SKM-1 (cell line): Measurements from ENCODE around the gene SMIM31.

Source experiments
- DNase-seq: peaks from one replicate; lab custom pipeline; 2025; ENCODE audit not compliant: unreplicated experiment; lab: John Stamatoyannopoulos, UW

The SMIM31 gene

DNA sequence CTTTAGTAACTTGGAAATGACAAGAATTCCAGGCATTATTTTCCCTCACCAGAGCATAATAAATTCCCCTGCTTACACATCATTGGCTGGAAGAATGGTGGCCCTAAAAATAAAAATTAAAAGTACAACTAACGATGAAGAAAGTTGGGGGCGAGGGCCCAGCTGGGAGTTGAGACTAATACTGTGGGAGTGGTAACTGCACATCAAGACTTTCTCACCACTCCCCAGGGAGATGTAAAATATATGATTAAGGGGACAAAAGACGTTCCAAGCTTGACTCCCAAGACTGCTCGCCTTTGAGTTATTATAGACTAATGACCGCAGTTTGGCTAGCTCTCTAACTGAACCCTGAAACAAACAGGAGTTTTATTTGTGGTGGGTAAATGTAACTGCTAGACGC lies 30.0 kb downstream of the SMIM31 start:
- no peak for DNase-seq

DNA sequence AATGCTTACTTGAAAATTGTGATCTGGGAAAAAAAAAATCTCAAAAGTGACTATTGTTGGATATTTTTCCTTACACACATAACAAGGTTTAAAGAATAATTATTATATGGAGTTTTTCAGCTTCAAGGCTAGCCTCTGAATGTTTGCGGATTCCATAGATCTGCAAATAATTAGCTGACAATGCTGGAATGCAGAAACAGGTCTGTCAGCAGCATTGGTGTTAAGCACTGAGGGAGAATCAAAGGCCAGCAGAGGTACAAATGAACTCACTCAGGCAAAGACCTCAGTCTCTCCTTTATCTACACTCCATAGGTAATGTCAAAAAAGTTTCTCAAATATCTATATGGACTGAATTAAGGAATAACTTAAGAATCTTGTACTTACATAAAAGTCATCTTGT lies 35.1 kb downstream of the SMIM31 start:
- no peak for DNase-seq

DNA sequence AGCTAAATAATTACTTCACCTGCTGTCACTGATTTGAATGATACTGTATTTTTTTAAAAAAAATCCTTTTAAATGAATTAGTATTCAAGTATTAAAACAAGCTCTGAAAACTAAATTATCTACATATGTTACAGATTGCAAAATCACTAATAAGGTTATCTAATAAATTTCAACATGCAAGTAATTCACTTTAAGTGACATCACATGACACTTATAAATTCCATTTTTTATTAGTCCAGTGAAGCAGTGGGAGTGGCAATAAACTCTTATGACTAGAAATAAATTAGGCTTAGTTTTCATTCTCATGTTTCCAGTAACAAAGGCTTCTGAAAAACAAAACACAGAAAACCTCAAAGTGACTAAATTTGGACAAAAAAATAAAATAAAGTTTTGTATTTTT lies 36.3 kb downstream of the SMIM31 start:
- DNase-seq = no peak

DNA sequence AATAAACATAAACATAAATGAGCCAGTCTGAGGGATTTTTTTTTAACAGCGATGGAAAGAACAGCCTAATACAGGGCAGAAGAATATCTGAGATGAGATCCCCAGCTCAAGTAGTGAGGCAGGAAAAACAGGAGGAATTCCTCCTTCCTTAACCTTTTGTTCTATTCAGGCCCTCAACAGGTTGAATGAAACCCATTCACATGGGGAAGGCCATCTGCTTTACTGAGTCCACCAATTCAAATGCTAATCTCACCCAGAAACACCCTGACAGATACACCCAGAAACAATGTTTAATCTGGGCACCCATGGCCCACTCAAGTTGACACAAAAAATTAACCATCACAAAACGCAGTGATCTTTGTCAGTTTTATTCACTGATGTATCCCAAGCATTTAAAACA lies 45.5 kb downstream of the SMIM31 start:
- DNase-seq = no peak

DNA sequence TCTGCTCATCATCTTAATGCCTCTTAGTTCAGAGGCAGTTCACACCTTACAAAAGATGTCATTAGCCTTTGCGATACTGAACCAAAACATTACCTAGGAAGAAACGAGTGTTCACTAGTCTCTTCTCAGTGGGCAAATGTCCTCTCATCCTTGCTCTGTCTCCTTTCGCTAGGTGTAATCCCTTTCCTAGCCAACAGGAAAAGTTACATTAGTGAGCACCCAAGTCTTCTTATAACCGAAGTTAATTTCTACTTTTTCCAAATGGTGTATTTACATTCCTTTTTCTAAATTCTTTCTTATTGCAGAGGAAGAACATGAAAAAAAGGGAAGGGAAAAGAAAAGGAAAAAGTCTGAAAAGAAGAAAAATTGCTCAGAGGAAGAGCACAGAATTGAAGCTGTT lies 46.9 kb downstream of the SMIM31 start:
- DNase-seq = no peak

DNA sequence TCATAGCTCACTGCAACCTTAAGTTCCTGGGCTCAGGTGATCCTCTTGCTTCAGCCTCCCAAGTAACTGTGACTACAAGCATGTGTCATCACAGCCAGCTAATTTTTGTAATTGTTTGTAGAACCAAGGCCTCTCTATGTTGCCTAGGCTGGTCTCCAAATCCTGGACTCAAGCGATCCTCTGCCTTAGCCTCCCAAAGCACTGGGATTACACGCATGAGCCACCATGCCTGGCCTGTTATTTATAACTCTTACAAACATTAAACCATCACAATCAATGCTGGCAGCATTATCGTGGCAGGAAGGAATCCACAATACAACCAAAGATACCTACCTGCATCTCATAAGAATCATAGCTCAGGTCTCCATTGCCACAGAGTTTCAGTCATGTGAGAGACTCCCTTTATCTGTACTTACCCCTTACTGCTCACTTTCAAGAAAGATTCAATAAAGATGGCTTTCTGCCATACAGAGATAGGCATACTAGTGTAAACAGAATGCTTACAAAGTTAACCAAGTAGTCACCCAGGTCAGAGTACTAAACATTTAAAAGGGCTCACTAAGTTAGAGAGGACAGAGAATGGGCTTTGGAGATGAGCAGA lies 48.5 kb downstream of the SMIM31 start:
- DNase-seq = no peak

DNA sequence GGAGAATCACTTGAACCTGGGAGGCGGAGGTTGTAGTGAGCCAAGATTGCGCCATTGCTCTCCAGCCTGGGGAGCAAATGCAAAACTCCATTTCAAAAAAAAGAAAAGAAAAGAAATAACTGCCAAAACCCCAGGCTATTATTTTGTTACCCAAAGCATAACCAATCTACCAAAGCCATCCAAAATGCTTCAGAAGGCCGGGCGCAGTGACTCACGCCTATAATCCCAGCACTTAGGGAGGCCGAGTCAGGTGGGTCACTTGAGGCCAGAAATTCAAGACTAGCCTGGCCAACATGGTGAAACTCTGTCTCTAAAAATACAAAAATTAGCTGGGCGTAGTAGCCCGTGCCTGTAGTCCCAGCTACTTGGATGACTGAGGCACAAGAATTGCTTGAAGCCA lies 49.8 kb downstream of the SMIM31 start:
- no peak for DNase-seq

DNA sequence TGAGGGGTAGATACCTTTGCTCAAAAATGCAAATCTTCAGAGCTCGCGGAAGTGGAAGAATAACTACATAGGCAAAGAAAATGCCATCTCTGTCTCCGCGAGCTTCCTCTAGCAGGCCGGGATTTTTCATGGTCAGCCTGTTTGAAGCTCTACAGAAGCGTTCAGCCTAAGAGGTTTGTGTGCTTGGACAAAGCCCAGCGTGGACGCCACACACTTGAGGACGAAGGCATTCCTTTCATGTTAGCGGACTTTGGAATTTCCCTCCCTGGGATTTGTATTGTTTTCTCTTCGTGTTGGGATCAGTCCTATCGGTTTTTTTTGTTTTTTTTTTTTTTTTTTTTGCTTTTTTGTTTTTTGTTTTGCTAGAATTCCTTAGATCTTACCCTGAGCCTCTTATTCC lies 53.7 kb downstream of the SMIM31 start:
- DNase-seq = no peak

DNA sequence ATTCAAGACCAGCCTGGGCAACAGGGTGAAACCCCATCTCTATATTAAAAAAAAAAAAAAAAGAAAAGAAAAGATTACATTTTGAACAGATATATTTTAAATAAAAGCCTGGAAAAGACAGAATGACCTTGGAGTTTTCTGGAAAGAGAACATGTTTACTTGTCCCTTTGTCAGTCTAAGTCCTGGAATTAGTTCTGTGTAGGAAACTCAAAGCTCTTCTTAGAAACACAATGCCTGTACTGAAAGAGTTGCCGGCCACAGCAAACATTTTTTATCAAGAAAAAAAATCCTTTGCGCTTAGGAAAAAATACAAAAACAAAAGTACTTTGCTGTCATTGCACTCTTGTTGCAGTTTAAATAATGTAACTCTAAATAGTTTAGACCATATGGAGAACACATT lies 59.6 kb downstream of the SMIM31 start:
- no peak for DNase-seq

DNA sequence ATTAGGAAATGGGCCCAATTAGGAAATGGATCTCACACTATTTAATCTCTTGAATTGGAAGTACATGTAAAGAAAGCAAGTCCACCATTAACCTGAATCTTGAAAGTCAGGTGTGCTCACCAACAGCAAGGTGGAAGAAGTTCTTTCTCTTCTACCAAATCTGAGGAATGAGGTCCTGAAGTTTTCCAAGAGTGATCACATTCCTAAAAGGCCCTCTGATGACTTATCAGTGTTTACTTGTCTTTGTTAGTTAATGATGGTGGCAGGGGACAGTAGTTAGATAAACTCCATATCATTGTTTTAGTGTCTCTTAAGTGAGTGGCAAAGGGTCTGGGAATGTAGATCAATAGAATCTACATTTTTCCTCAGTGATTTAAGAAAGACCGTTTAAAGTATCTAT lies 61.8 kb downstream of the SMIM31 start:
- DNase-seq = no peak

DNA sequence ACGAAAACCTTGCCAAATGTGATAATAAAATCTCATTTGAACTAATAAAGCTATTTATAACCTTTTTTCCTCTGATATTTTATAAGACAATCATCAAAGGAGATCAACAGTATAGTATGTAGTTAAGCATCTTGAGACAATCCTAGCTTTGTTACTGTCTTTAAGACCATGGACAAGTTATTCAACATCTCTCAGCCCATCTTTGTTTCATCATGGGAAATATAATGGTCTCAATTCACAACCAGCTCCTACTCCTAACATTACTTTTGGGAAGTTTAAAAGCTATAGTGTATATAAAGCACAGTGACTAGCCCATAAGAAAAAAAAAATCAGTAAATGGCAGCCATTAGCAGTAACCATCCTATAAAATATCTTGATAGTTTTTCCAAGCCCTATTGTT lies 65.4 kb downstream of the SMIM31 start:
- no peak for DNase-seq

DNA sequence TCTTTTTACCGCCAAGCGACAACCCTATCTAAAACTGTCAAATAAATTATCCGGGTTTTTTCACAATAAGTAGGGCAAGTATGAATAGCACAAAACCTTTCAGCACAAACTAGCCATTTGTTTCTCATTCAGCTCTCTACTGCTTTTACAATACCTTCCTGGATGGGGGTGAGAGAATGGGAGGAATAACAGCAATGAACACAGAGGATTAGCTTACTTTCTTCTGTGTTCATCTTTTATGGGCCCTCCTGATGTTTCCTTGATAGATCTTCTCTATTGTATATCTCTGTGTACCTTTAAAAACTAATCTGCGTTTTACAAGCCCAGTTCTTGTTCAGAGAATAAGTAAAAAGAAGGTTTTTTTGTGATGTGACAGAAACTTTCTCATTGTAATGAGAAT lies 67.8 kb downstream of the SMIM31 start:
- DNase-seq = no peak

DNA sequence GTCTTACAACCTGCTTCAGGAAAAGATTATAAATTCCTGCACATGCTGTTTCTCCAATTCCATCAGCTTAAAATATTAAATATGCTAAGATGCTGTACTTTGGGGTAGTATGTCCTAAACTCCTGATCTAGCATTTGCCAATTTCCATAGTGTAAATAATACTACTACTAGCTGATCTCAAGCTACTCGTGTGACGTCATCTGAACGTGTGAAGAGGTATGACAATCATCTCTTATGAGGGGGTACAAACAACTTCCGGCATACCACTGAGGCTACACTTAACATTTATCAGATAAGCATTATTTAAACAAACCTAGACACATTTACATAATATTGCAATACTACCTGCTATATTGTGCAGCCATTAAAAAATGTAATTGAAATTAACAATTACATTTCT lies 70.7 kb downstream of the SMIM31 start:
- DNase-seq = no peak

DNA sequence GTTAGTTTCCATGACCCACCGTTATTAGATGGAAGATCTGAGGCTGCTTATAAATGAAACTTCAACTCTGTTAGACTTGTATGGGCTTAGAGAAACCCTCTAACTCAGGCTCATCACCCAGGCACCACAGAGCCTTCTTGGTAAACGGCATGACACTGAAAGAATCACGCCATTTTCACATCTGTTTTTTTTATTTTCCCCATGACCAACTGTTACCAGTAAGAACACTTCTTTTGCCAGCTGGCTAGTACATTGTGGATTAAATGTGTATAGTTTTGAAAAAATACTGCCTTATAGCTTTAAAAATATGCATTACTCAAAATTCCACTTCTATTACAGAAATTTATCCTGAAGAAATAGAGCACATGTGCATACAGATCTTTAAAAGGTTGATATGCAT lies 75.0 kb downstream of the SMIM31 start:
- no peak for DNase-seq

DNA sequence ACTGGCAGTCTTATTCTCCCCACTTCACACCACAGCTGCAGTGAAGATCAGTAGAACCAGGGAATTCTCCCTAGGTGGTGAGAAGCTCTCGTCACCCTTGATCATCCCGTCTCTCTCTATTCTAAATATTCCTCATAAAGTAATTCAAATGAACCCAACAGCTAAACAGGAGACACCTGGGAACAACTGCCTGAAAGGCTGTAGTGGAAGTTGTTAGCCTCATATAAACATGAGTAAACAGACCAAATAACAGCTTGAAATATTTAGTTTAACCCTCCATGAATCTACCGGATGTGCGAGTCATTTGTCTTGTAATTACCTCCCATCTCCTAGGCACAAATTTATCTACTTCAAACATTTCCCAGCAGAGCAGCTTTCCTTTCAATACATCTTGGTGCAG lies 92.6 kb downstream of the SMIM31 start:
- no peak for DNase-seq

DNA sequence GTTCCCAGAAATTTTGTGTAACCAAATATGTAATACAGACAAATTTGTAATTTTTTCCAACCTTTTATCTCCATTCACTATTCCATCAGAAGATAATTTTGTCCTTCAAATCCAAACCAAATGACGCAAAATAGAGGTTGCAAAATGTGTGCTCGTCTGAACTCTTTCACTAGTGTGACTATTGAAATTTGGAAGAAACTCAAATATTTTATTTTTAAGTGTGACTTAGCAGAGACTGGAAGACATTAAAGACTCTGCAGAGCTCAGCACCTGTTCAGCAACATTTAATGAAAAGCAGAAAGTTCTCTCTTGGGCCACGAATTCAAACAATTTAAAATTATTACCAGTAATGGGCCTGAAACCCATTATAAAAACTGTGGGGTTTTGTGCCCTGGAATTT lies 93.1 kb downstream of the SMIM31 start:
- no peak for DNase-seq

DNA sequence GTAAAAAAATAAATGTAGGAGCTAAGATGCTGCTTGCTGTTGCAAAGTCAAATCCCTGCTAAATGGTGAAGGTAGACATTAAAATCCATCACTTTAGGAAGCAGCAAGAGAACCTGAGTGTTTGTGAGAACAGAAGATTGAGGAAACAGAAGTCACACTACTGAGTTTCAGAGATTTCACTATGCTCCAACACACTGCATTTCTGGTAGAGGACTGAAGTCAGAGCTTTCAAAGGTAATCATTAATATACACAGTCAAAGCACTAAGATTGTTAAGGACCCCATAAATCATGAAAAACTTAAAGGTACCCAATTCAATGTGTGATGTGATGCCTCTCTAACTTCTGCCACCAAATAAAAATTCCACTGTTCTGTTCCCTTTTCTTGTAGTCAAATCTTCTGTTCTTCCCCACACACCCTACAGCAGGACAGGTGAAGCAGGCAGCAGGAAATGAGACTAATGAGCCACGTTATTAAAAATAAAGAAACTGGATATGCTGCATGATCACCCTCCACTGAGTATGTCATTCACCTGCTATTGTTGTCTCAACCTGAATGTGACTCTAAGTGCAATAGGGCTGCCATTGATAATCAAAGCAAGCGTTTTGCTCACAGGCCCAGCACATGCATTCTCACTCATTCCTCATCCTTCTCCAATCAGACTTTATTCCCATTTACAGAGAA lies 94.2 kb downstream of the SMIM31 start:
- DNase-seq = no peak
